ENCODE measurements around the gene LUC7L. TPM values are rescaled to one million over a fixed set of nuclear protein-coding genes. Genes with fewer than 3 reads are reported as not detected.
"Not testable (repeated sequence)": the region's sequence is repeated elsewhere in the genome, so short reads cannot be mapped to it uniquely, and the experiment has no call there.

LUC7L gene
- total RNA-seq, 1 donor from 2014 or later: 105 TPM

DNA sequence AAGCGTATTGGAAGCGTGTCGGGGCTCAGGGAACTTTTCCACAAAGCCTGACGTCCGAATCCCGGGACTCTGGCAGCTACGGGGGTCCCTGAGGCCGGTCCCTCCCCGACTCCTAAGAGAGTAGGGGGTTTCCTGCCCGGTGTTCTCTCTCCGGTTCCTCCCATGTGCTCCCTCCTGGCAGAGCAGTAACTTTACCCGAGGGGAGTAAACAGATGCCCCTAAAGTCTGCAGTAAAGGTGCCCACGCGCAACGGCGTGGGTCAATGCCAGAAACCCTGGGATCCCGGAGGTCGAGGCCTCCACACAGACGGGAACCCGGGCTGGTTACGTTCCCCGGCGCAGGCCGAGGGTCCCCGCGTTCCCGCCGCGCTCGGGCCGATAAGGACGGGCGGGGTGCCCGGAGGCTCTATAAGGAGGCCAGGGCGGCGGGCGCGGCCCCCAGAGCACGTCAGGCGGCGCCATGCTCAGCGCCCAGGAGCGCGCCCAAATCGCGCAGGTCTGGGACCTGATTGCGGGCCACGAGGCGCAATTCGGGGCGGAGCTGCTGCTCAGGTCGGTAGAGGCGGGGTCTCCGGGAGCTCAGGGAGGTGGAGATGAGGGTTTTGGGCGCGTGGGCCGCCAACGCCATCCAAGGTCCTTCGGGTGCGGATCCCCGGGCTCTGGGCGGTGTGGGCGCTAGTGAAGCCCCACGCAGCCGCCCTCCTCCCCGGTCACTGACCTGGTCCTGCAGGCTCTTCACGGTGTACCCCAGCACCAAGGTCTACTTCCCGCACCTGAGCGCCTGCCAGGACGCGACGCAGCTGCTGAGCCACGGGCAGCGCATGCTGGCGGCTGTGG, 63.5 kb downstream of the LUC7L start, which contains the start of gene HBM:
TSS of gene HBM (plus strand) at position 440 of the 836 bp plus-strand sequence. CDS start at position 460, 20 bp downstream.
- DNase-seq (ENCODE audit: low read depth): no peak

DNA sequence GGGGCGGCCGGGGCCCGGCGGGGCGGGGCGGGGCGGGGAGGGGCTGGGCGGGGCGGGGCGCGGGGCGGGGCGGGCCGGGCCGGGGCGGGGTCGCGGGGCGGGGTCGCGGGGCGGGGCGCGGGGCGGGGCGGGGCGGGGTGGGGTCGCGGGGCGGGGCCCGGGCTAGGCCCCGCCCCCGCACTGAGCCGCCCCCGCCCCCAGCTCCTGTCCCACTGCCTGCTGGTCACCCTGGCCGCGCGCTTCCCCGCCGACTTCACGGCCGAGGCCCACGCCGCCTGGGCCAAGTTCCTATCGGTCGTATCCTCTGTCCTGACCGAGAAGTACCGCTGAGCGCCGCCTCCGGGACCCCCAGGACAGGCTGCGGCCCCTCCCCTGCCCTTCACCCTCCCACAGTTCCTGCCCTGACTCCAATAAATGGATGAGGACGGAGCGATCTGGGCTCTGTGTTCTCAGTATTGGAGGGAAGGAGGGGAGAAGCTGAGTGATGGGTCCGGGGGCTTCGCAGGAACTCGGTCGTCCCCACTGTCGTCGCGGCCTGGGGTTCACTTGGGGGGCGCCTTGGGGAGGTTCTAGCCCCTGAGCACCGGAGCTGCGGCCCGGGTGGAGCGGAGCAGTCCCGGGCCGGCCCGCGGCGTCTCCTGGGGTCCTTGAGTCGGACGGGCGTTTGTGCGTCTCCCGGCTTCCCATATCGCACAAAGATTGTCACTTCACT, 64.3 kb downstream of the LUC7L start:
- DNase-seq (ENCODE audit: low read depth): no peak

DNA sequence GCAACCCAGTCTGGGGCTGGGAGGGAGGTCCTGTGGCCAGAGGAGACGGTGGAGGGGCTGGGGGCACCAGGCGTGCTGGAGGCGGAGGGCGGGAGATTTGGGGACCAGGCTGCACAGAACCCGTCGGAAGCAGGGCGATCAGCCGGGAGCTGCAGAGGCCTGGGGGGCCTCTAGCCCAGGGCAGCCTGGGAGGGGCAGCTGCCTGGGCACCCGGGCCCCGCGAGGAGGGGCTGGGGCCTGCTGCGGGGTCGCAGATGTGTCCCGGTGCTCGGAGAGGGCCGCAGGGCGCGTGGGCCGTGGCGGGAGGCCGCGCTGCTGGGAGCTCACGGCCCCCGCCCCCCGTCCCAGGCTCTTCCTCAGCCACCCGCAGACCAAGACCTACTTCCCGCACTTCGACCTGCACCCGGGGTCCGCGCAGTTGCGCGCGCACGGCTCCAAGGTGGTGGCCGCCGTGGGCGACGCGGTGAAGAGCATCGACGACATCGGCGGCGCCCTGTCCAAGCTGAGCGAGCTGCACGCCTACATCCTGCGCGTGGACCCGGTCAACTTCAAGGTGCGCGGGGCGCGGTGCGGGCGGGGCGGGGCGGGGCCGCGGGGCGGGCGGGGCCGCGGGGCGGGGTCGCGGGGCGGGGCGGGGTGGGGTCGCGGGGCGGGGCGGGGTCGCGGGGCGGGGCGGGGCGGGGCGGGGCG, 65.0 kb downstream of the LUC7L start:
- not testable (repeated sequence) for DNase-seq (ENCODE audit: low read depth)

DNA sequence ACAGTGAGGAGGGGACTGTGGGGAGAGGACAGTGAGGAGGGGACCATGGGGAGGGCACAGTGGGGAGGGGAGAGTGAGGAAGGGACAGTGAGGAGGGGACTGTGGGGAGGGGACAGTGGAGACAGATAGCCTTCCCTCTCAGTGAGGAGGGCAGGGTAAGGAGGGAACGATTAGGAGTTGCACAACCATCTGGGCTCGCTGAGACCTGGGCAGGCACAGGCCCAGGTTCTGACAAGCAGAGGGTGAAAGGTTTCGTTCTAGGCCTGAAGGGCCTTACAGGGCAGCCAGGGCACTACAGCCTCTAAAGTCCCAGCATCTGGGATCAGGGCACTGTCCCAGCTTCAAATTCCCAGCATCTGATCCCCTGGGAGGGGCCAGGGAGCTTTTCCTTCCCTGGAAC, 65.6 kb downstream of the LUC7L start:
- DNase-seq (ENCODE audit: low read depth): not testable (repeated sequence)

DNA sequence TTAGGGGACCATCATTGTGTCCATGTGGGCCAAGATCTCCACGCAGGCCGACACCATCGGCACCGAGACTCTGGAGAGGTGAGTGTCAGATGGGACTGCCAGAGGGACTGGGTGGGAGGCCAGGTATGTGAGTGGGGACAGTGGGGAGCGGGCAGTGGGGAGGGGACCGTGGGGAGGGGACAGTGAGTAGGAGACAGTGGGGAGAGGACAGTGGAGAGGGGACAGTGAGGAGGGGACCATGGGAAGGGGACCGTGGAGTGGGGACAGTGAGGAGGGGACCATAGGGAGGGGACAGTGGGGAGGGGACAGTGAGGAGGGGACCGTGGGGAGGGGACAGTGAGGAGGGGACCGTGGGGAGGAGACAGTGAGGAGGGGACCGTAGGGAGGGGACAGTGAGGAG, 66.1 kb downstream of the LUC7L start:
- not testable (repeated sequence) for DNase-seq (ENCODE audit: low read depth)

DNA sequence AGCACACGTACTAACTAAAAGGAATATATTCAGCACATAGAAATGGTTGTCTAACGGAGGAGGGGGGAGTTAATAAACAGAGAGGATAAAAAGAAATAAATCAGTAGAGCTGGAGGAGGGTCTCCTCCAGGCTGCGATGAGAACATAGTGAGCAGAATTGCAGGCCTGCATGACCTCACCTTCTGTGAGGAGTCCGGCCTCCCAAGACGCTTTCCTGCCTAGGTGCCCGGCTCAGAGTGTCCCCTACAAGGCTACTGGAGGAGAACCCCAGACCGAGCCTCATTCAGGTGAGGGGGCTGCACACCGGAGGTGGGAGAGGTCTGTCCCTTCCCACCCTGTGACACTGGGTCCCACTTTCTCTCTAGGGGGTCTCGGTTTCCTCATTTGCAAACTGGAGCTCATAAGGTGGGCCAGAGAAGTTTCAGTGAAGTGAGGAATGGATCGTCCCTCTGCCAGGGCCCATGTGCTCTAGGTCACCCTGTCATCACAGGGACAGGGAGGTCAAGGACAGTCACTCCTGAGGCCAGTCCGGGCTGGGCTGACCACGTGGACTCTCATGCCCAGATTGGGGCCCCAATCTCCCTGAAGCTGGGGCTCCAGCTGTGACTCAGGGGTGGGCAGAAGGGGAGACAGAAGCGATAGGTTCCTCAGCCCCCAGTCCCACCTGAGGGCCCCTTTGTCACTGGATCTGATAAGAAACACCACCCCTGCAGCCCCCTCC, 66.8 kb downstream of the LUC7L start:
- no peak for DNase-seq (ENCODE audit: low read depth)

DNA sequence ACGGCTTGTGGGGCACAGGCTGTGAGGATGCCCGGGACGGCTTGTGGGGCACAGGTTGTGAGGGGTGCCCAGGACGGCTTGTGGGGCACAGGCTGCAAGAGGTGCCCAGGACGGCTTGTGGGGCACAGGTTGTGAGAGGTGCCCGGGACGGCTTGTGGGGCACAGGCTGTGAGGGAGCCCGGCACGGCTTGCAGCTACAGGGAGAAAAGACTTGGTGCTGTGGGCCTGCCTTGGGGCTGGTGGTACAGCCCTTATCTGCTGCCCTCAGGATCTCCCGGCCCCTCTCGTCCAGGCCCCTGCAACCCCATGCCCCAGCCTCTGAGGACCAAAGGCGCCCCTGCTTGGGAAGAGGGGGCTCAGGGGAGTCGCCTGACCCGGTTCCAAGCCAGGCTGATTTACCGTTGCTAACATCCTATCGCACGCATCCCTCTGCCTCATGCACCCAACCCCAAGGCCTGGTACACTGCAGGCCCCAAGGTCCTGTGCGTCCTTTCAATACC, 68.5 kb downstream of the LUC7L start:
- no peak for DNase-seq (ENCODE audit: low read depth)

DNA sequence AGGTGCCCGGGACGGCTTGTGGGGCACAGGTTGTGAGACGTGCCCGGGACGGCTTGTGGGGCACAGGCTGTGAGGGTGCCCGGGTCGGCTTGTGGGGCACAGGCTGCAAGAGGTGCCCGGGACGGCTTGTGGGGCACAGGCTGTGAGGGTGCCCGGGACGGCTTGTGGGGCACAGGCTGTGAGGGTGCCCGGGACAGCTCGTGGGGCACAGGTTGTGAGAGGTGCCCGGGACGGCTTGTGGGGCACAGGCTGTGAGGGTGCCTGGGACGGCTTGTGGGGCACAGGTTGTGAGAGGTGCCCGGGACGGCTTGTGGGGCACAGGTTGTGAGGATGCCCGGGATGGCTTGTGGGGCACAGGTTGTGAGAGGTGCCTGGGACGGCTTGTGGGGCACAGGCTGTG, 69.0 kb downstream of the LUC7L start:
- not testable (repeated sequence) for DNase-seq (ENCODE audit: low read depth)

DNA sequence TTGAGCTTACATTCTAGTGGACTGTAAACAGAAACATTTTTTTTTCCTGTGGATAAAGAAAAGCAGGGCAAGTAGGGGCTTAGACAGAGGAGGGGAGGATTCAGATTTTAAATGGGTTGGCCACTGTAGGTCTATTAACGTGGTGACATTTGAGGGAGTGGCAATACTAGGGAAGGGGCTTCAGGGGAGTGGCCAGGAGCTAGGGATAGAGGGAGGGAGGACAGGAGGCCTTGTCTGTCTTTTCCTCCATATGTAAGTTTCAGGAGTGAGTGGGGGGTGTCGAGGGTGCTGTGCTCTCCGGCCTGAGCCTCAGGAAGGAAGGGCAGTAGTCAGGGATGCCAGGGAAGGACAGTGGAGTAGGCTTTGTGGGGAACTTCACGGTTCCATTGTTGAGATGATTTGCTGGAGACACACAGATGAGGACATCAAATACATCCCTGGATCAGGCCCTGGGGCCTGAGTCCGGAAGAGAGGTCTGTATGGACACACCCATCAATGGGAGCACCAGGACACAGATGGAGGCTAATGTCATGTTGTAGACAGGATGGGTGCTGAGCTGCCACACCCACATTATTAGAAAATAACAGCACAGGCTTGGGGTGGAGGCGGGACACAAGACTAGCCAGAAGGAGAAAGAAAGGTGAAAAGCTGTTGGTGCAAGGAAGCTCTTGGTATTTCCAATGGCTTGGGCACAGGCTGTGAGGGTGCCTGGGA, 70.0 kb downstream of the LUC7L start:
- DNase-seq (ENCODE audit: low read depth): no peak

DNA sequence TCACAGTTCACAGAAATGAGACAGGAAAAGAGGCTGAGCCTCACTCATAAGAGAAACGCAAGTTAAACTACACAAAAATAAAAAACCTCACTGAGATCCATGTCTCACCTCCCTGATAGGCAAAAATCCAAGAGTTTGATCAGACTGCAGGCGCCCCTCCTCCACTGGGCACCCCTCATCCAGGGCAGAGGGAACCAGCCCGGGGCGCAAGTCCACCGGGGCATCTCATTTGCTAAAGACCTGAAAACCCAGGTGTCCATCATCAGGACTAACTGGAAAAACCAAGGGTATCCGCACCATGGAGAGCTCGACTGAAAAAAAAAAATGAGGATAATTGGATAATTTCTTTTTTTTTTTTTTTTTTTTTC, 74.2 kb downstream of the LUC7L start:
- no peak for DNase-seq (ENCODE audit: low read depth)

DNA sequence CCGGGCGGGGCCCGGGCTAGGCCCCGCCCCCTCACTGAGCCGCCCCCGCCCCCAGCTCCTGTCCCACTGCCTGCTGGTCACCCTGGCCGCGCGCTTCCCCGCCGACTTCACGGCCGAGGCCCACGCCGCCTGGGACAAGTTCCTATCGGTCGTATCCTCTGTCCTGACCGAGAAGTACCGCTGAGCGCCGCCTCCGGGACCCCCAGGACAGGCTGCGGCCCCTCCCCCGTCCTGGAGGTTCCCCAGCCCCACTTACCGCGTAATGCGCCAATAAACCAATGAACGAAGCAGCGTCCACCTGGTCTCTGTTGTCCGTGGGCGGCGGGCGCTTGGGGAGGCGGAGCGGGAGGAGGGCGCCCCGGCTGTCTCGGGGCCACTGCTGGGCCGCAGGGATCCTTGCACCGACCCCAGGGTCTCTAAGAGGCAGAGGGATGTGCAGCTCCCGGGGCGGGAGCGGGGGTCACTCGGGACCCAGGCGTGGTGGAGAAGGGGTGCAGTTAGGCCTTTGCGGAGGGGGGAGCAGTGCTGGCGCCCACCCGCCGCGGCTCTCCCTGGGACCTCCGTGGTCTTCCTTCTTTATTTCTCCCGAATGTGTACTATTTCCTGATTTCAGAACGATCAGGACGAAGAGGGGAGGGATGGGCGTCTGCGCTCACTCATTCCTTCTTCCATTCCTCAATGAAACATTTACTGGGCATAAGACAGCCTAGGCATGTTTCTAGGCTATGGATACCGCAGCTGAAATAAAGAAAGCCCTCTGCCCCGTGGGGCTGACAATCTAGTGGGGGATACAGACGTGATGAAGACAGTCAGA, 74.8 kb downstream of the LUC7L start:
- DNase-seq (ENCODE audit: low read depth): peak; percentile 48

DNA sequence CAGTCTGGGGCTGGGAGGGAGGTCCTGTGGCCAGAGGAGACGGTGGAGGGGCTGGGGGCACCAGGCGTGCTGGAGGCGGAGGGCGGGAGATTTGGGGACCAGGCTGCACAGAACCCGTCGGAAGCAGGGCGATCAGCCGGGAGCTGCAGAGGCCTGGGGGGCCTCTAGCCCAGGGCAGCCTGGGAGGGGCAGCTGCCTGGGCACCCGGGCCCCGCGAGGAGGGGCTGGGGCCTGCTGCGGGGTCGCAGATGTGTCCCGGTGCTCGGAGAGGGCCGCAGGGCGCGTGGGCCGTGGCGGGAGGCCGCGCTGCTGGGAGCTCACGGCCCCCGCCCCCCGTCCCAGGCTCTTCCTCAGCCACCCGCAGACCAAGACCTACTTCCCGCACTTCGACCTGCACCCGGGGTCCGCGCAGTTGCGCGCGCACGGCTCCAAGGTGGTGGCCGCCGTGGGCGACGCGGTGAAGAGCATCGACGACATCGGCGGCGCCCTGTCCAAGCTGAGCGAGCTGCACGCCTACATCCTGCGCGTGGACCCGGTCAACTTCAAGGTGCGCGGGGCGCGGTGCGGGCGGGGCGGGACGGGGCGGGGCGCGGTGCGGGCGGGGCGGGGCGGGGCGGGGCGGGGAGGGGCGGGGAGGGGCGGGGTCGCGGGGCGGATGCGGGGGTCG, 75.6 kb downstream of the LUC7L start:
- not testable (repeated sequence) for DNase-seq (ENCODE audit: low read depth)

DNA sequence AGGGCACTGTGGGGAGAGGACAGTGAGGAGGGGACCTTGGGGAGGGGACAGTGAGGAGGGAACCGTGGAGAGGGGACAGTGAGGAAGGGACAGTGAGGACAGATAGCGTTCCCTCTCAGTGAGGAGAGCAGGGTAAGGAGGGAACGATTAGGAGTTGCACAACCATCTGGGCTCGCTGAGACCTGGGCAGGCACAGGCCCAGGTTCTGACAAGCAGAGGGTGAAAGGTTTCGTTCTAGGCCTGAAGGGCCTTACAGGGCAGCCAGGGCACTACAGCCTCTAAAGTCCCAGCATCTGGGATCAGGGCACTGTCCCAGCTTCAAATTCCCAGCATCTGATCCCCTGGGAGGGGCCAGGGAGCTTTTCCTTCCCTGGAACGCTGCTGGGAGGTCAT, 76.1 kb downstream of the LUC7L start:
- DNase-seq (ENCODE audit: low read depth): not testable (repeated sequence)

DNA sequence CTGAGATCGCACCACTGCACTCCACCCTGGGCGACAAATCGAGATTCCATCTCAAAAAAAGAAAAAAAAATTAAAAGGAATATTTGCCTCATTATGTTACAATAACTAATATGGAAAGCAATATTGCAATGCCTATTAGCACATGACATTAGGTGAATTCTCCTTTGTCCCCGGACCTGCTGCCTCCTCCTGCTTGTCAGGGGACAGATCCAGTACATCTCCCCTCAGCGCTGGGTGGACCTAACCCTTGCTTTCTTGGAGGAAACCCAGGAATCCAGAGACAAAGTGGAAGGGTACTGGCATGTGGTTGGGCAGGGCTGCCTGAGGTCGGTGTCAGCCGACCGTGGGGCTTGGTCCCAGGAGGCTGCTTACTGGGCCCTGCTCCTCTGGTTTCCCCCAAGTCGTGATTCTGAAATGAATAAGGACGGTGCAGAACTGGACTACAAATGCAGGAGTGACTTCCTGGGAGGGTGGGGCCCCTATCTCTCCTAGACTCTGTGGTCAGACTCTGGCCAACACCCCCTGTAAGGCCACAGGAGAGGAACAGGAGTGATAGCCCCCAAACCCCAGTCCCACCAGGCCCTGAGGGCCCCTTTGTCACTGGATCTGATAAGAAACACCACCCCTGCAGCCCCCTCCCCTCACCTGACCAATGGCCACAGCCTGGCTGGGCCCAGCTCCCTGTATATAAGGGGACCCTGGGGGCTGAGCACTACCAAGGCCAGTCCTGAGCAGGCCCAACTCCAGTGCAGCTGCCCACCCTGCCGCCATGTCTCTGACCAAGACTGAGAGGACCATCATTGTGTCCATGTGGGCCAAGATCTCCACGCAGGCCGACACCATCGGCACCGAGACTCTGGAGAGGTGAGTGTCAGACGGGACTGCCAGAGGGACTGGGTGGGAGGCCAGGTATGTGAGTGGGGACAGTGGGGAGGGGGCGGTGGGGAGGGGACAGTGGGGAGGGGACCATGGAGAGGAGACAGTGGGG, 76.8 kb downstream of the LUC7L start, which contains the start of gene HBZ:
TSS of gene HBZ (plus strand) at position 504 of the 988 bp plus-strand sequence. CDS start at position 770, 266 bp downstream.
- DNase-seq (ENCODE audit: low read depth): no peak

DNA sequence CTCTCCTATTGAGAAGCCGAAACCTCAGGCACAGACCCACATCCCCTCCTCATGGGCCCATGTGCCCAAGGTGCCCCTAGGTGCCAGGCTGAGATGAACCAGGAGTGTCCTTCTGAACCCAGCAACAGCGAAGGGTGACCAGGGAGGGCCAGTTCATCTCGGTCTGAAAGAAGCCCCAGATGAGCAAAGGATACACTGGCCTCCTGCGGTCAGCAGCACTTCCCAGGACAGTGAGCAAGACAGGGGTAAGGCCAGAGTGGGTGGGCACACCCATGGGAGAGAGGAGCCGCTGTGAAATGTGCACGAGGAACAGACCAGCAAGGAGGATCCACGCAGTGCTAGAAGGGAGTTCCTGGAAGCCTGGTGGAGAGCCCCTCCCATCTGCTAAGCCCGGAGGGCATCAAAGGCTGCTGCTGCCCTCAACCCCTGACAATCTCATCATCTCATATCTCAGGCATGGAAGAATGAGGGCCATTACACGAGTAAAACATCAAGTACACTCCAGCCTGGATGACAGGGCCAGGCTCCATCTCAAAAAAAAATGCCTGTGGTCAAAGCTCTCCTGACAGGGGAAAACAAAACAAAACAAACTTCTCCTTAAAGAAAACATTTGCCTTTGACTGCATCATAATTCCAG, 80.1 kb downstream of the LUC7L start:
- peak; percentile 22 for DNase-seq (ENCODE audit: low read depth)

DNA sequence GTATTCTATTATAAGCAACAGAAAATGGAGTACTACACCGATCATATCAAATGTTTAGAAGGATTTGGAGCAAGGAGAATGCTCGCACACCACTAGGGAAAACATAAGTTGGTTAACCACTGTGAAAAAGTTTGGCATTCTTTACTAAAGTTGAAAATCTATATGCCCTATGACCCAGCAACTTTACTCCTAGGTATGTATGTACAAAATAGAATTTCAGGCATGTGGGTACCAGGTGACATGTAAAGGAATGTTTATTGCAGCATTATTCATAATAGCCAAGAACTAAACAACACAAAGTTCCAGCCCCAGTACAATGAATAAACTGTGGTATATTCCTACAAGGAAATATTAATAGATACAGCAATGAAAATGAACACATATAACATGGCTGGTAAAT, 82.6 kb downstream of the LUC7L start:
- no peak for DNase-seq (ENCODE audit: low read depth)

DNA sequence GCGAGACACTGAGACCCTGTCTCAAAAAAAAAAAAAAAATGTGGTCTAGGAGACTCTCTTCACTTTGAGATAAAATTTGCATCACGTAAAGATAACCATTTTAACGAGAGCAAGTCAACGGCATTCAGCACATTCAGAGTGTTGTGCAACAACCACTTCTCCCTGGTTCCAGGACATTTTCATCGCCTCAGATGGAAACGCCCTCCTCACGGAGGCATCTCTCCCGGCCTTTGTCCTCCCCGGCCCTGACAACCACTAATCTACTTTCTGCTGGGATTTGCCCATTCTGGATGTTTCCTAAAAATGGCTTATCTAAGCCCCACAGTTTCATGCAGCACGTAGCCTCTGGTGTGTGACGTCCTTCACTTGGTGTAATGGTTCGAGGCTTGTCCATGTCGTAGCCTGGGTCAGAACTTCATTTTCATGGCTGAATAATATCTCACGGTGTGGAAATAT, 84.4 kb downstream of the LUC7L start:
- DNase-seq (ENCODE audit: low read depth): no peak

All from myocyte (in vitro differentiated cells).